Activated CD4-positive, alpha-beta T cell treated with anti-CD3 and anti-CD28 coated beads, Interleukin-2, amount 50 U/mL, for 16 hours (primary cell): ENCODE measurements around the gene GALNT12.
A peak's percentile ranks its signal among the peaks of the same experiment; 100 is the strongest.

Experiments
- DNase-seq: peaks from one replicate; pipeline ENCODE4 v3.0.0-alpha.2; 2020

GALNT12 gene, protein sequence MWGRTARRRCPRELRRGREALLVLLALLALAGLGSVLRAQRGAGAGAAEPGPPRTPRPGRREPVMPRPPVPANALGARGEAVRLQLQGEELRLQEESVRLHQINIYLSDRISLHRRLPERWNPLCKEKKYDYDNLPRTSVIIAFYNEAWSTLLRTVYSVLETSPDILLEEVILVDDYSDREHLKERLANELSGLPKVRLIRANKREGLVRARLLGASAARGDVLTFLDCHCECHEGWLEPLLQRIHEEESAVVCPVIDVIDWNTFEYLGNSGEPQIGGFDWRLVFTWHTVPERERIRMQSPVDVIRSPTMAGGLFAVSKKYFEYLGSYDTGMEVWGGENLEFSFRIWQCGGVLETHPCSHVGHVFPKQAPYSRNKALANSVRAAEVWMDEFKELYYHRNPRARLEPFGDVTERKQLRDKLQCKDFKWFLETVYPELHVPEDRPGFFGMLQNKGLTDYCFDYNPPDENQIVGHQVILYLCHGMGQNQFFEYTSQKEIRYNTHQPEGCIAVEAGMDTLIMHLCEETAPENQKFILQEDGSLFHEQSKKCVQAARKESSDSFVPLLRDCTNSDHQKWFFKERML

DNA sequence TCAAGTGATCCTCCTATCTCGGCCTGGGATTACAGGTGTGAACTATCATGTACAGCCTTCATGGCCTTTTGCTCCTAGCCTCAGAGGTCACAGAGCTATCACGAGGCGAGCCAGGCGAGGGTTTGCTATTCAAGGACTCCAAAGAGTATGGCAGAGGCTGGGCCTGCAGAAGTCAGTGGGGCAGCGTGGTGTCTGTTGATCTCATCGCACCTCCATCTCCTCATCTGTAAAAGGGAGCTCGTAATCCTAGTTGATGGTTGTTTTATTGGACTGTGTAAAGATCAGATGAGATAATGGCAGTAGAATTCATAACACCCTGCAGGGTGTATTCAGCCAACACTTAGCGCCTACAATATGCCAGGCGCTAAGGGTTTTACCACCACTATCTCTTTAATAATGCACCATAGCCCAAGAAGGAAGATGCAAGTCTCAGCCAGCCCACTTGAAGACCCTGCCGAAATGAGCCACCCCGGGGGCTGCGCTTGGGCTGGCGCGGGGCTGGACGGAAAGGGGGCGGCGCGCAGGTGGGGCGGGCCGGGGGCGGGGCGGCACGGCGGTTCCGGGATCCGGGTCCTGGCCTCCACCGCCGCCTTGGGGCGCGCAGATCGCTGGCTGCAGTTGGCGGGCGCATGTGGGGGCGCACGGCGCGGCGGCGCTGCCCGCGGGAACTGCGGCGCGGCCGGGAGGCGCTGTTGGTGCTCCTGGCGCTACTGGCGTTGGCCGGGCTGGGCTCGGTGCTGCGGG lies at the start of gene GALNT12:
GALNT12 (plus strand) TSS at position 601 of the 744 bp plus-strand sequence; CDS start at position 630, 29 bp downstream.
- peak; percentile 33 for DNase-seq

DNA sequence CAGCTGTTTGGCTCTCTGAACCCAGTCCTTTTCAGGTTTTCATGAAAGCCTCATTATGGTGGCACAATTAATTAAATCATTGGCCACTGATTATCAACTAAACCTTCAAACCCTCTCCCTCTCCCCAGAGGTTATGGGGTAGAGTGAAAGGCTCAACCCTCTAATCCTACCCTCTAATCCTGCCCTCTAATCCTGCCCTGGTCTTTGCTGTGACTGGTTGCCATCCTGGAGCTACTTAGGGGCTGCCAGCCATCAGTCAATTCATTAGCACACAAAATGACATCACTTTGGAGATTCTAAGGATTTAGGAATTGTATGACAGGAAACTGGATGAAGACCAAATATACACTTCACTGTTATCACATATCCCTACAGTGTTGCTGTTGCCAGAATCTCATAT lies 47.2 kb upstream of the GALNT12 start:
- no peak for DNase-seq

DNA sequence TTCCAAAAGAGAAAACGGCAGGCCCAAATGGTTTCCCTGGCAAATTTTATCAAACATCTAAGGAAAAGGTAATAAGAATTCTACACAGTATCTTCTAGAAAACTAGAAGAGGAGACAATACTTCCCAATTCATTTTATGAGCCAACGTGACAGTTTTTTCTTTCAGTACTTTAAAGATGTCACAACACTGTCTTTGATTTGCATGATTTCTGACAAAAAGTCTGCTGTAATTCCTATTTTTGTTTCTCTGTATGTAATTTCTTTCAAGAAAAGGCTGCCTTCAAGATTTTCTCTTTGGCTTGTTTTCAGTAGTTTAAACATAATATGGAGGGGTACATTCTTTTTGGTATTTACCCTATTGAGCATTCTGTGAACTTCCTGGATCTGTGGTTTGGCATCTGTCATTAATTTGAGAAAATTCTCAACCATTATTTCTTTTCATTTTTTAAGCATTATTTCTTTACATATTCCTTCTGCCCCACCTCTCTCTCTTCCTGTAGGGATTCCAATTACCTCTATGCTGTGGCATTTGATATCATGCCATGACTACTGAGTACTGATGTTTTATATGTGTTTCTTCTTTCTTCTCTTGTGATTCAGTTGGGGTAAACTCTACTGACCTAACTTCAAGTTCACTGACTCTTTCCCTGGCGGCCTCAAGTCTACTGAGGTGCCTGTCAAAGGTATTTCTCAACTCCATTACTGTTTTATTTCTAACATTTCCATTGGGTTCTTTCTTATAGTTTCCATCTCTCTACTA lies 43.3 kb upstream of the GALNT12 start:
- DNase-seq = no peak

DNA sequence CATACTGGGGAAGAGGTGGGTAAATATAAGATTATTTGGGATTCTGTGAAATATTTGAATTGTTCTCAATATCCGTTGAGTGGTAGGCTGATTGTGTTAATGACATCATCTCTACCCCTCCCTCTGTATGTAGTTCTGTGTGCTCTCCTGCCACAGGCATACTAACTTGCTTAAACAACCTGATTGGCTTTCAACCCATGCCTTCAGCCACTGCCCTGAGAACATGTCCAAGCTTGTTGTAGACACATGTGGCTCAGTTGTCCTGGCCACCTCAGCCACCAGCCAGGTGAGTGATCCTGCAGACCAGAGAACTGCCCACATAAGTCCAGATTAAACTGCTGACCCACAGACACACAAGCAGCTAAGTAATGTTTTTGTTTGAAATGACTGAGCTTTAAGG lies 42.2 kb upstream of the GALNT12 start:
- DNase-seq = no peak

DNA sequence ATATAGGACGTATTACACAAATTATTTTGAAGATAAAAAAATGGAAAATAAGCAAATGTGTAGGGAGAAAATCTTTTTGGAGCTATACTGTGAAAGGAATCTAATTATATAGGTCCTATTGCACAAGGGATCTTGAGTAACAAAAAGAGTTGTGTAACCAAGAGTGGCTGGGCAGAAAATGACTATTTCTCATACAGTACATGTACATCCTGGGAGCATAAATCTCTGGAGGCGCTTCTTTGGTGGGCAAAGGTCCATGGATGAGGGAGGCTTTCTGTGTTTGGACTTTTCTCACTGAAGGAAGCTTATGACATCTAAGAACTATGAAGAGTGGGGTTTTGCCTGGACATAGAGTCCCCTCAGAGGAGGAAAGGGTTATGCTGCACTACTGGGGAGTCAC lies 40.9 kb upstream of the GALNT12 start:
- DNase-seq = no peak

DNA sequence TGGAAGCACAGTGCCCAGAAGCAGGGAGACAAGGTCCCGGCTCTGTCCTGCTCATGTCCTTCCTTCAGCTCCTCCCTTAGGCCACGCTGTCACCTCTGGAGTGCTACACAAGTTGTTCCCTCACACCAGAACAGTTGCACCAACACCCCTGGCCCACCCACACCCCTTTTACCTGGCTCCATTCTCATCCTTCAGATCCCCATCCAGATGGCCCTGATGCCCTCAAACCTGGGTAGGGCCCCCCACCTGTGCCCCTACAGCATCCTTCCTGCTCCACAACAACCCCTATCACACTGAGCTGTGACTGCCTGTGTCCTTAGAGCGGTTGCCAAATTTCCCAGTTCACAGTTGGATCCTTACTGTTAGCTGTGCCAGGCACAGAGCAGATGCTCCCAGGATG lies 40.3 kb upstream of the GALNT12 start:
- no peak for DNase-seq

DNA sequence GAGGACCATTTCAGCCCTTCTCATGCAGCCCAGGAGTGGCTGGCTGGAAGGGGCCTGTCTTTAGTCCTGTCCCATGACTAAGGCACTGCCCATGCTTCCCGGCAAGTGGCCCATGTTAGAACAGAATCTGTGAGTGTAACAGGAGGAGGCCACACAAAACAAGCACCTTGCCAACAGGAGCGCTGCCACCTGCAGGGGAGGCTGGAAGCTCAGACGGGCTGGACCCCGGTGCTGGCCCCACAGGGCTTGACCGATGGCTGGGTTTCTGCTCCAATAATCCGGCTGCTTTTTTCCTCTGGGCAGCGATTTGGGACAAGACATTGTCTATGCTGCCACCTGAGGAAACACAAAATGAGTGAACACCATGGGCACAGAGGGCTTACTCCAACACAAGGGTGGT lies 39.6 kb upstream of the GALNT12 start:
- no peak for DNase-seq

DNA sequence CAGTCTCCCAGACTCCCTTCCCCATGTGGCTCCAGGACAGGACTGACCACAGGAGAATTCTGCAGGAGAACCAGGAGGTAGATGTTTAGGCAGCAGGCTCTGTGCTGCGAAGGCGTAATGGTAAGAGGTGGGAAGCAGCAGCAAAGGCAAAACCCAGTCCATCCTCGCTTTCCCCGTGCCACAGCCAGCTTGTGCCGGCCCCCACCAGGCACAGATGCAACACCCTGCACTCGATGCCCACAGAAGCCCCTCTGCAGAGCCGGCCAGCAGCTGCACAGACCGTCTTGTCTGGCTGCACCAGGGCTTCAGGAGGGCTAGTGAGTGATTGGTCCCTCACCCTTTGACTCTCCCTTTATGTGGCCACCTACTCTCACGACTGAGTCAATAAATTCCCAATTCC lies 39.1 kb upstream of the GALNT12 start:
- DNase-seq = no peak

DNA sequence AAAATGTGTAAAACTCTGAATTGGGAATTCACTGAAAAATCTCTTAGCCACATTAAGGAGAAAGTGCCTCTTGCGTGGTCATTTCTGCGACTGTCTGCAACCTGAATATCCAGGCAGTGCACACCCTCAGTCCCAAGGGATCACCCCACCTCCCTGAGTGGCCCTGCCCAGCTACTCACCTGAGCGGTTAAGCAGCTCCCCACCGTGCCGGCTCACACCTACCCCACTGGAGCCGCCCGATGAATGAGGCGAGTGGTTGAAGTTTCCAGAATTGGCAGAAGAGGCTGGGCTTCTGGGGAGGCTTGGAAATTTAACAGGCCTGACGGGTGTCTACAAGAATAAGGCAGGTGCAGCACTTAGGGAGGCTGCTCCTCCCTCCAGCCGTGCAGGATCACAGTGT lies 36.8 kb upstream of the GALNT12 start:
- DNase-seq = no peak

DNA sequence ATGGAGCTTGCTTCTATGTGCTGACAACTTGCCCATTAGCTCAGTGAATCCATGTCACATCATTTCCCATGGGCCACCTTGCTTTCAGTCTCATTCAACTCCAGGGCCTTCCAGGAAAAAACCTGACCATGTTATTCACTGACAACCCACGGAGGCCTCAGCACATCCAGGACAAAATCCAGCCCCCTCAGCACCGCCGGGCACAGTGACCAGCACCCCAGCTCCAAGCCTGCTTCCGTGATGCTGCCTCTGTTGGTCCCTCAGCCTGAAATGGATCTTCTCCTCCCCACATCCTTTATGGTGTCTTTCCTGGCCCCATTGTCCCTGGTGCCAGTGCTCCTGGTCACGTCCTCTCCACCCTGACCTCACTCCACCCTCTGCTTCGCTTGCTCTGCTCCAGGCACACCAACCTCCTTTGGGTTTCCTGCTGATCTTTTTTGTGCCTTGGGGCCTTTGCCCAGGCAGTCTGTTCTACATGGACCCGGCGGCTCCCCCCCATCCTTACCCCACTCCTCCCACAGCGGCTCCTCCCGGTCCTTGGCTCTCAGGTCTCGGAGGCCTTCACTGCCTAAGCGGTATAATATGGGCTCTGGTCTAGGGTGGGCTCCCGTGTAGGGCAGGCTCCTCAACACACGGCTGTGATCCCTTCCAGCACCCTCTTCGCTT lies 36.1 kb upstream of the GALNT12 start:
- DNase-seq = no peak

DNA sequence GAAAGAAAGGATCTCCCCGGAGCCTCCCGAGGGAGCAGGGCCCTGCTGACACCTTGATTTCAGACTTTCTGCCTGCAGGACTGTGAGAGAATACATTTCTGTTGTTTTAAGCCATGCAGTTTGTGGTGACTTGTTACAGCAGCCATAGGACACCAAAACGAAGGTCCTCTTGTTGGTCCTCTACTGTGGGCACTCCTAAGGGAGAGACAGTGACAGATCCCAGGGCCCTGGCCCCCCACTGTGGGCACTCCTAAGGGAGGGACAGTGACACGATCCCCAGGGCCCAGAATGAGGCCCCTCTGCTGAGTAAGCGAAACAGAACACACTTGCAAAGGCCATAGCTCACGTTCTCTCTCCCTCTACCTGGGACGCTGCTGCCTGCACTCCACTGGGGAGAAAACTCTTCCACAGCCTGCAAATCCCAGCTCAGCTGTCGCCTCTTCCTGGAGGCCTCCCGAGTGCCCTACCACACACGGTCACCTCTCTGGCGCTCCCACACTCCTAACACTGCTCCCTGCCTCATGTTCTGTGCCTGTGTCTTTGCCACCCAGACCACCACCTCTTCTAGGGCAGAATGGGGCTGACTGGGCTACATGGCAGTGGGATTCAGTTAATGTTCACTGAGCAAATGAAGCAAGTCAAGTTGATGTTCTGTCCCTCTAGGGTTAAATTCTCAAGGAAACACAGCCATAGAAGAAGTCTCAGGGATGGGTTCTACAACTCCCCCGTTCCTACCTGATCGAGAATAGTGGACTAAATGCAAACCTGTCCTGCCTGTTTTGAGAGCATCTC lies 34.9 kb upstream of the GALNT12 start:
- DNase-seq = no peak

DNA sequence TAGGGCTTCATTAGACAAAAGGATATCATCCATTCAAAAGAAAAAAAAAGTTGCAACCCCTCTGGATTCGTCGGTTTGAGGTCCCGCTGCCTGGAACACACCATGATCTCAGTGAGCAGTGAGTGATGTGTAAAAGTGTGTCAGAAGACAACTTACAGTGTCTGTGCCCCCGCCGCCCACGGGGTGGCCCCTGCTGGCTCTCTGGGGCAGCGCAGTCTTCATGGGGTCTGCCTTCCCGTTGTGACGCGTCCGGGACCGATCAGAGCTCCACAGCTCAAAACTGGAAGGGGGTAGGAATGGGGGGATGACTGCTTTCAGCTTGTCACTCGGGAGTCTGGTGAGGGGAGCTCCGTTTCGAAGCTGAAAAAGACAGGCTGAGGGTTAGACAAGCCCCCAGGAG lies 33.7 kb upstream of the GALNT12 start:
- no peak for DNase-seq

DNA sequence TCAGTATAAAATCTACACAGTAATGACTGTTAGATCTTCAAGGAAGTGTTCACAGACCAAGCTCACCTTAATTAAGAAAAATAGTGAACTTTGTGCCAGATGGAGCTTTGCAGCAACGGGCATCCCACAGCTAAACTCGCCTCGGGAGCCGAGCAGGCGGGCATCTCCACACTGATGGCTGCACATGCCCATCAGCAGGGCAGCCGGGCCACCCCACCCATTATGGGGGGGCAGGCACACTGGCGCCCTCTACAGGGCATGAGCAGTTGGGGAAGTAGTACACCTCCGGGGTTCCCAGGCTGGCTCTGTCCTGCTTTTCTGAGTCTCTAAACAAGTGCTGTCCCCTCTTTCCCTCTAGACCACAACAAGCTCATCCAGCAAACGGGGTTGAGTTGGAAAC lies 32.7 kb upstream of the GALNT12 start:
- DNase-seq = peak; percentile 28

DNA sequence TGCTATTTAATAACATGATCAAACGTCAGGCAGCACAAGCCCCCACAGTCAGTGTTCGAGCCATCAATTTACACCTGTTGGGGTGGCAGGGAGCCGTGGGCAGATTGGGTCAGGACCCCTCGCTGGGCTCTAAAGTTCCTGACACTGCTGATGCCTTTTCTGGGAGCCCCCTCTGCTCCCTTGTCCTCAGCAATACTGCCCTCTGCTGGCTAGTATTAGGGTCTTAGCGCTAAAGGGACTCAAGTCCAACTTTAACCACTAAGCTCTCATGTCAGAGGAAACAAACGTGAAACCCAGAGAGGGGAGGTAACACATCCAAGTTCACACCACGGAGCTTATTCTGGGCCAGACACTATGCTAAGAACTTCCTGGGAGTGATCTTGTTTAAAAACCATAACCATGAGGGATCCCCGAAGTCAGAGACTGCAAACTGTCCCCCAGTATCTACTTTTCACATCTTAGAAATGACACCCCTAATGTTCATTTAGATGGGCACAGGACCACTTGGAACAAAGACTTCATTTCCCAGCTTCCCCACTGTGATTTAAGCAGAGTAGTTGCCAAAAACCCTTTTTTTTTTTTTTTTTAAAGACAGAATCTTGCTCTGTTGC lies 31.5 kb upstream of the GALNT12 start:
- peak; percentile 55 for DNase-seq

DNA sequence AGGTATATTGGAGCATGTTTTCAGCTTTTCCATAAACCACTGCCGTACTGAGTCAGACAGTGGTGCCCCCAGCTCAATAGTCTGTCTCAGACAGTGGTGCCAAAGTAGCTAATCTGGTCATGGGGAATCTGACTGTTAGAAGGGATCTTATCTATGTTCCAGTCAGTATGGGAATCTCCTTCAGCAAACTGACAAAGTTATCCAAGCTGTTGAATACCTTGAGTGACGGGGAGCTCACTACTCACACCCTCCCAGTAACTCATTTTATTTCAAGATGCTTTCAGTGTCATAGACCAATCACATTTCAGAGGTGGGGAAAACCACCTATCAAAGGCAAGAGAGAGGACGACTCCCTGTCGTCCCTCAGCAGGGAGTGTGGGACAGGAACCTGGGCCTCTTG lies 29.9 kb upstream of the GALNT12 start:
- DNase-seq = no peak

DNA sequence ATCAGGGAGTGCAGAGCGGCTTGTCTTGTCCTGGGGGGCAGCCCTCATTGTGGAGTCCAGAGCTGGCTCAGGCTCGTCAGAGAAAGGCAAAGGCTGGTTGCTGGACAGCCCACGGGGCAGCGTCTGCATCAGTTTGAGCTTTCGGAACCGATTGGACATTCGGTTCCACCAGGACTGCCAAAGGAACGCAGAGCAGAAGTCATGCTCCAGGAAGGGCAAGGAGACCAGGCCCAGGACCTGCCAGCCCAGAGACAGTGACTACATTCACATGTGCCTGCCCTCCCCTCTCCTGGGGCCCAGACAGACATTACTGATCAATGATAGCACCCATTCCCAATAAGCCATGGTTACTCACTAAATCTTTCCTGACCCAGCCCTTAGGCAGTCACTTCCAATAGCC lies 29.2 kb upstream of the GALNT12 start:
- no peak for DNase-seq

DNA sequence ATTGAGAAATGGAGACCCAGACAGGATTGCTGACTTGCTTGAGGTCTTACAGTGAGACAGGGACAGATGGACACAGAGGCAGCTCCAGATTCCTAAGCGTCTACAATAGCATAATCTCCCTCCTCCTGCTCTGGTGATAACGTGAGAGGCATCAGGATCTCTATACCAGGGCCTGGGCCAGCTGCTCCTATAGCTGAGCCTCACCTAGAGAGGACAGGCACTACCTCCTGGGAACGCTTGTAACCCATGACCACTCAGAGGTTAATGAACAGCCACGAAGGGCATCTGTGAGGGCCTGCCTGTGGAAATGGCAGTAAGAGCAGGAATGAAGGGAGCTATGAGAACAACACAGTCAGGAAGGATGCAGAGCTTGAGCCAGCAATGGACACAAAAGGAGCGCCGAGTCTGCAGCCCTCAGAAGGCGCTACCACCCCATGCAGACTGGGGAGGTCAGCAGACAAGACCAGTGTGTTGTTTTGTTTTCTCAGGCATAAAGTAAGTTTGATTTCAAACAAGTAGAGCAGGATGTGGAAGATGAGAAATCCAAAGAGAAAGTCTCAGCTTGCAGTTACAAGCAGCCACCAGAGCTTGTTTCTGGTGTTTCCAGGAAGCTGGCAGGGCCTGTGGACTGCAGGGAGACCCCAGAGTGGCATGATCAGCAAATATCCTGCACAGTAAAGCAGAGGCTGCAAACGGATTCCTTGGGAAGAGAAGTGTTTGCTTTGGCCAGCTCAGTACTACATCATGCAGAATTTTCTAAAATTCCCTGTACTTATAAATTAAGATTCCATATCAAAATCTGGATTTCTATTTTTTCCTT lies 28.5 kb upstream of the GALNT12 start:
- DNase-seq = no peak

DNA sequence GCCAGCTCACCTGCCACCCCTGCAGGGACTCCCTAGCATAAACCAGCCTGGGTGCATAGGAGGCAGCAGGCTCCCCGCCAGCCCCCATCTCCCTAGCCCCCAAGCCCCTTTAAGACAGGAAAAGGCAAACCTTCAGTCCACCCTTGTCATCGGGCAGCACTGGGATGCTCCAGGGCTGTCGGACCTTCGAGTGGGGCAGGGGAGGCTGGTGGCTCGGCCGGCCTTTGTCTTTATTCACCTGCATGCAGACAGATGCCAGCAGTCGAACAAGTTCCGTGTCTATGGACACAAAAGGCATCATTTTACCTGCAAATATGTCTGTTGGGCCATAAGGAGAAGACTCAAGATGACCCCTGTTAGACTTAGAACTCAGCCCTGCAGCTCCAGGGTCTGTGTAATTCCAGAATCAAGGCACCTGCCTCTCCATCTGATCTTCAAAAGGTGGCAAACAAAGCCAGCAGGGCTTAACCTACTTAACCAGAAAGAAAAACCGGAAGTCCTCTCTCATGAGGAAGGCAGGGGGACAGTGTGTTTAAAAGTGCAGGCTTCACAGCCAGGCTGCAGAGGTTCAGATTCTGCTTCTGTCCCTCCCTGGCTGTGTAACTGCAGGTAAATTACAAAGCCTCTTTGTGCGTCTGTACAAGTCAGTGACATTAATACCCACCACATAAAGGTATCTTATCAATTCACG lies 27.3 kb upstream of the GALNT12 start:
- no peak for DNase-seq

DNA sequence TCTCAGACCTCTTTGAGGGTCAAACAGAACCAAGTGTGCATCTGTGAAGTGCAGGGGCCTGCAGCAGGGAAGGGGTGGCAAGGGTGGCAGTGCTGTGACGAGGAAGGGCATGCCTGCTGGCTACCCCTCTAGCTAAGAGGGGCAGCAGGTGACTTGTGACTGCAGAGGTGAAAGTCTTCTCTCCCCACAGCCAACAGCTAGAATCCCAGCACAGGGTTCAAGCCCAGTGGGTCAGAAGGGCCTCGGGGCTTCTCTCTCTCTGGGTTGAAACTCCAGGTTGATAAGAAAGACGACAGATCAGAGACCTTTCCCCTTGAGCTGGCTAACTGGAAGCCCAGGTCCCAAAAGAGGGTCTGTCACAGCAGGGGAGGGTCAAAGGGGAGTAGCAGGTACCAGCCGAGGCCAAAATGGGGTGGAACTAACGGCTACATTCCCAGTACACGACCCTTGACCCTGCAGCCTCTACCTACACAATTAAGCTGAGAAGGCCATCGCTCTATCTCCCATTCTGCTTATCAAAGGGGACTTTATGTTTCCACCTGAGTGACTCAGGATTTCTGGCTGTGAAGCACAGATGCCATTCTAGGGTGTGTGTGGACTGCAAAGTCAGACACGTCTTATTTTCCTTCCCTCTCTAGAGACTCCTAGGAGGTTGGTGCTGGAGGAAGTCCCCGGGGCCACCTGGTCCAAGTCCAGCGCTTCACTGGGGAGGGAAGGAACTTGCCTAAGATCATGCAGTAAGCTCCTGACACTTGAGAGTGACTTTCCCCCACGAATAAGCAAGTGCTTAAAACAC lies 25.7 kb upstream of the GALNT12 start:
- no peak for DNase-seq
